GM18868 (cell line): Measurements from ENCODE around the gene EMC10.
"Not testable (repeated sequence)": the region's sequence is repeated elsewhere in the genome, so short reads cannot be mapped to it uniquely, and the experiment has no call there.

Experiments used
- ATAC-seq: cut with Tn5 transposase; IDR thresholded peaks from one replicate; pipeline ENCODE4 v1.9.1; 2021; ENCODE audit warnings: mild to moderate bottlenecking, moderate library complexity; ENCODE audit not compliant: unreplicated experiment

The EMC10 gene

DNA sequence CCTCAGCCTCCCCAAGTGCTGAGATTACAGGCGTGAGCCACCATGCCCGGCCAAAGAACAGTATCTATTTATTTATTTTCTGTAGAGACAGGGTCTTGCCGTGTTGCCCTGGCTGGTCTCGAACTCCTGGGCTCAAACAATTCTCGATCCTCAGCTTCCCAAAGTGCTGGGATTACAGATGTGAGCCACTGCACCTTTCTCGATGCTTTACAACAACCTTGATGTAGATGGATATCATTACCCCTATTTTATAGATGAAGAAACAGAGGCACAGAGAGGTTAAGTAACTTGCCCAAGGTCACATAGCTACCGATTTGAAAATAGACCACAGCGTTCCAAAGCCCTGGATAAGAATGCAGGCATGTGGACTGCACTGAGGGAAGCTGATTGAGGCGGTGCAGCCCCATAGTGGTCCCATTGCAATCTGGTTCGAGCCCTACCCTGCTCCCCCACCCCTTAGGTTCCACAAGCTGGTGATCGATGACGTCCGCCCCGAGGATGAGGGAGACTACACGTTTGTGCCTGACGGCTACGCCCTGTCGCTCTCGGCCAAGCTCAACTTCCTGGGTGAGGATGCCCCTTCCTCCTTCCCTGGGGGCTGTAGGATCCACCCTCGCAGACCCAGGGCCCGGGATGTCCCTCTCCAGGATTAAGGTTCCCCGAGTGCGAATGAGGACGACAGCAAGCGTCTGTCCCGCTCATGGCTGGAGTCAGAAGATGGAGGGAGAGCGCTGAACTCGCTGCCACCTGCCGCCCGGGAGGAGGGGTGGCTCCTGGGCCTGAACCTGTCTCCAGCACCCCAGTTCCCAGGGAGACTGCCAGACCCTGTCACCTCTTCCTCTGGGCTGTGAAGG lies 25.7 kb upstream of the EMC10 start:
- no peak for ATAC-seq

GRCh38 chr19:50451223-50451534 lies 25.1 kb upstream of the EMC10 start:
- ATAC-seq = no peak

- no peak for ATAC-seq
Measured at GRCh38 chr19:50453243-50453642, 23.1 kb upstream of the EMC10 start.

DNA sequence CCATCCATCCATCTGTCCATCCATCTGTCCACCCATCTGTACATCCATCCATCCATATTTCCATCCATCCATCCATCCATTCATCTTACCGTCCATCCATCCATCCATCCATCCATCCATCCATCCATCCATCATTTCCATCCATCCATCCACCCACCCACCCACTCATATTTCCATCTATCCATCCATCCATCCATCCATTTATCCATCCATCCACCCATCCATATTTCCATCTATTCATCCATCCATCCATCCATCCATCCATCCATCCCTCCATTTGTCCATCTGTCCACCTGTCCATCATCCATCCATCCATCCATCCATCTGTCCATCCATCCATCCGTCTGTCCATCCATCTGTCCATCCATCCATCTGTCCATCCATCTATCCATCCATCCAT lies 20.3 kb upstream of the EMC10 start:
- no peak for ATAC-seq

- no peak for ATAC-seq
Measured at GRCh38 chr19:50457300-50457699, 19.0 kb upstream of the EMC10 start.

DNA sequence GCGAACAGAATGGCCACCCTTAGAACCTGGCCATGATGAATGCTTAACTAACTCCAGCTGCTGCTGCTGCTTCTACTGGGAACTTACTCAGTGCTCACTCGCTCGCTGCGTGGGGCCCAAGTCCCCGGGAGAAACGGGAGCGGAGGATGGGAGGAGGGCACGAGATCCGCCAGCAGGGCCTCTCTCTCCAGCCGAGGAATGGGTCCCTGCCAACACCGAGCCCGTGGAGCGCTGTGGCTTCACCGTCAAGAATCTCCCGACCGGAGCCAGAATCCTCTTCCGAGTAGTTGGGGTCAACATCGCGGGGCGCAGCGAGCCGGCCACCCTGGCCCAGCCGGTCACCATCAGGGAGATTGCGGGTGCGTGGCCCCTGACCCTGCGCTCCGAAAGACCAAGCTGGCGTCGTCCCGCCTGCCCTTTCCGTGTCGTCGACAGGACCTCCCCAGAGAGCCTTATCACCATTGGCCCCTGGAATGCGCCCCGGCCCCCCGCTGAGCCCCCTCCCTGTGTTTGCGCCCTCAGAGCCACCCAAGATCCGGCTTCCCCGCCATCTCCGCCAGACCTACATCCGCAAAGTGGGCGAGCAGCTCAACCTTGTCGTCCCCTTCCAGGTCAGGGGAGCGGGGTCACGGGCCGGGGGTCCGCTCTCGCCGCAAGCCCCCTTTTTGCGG lies 17.8 kb upstream of the EMC10 start:
- no peak for ATAC-seq

DNA sequence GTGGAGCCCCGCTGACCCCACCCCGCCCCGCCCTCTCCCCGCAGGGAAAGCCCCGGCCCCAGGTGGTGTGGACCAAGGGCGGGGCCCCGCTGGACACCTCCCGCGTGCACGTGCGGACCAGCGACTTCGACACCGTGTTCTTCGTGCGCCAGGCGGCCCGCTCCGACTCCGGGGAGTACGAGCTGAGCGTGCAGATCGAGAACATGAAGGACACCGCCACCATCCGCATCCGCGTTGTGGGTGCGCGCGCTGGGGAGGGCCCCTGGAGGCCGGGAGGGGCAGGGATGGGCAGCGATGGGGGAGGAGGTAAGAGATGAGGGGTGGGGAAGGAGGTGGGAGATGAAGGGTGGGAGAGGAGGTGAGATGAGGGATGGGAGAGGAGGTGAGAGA lies 17.2 kb upstream of the EMC10 start:
- no peak for ATAC-seq

DNA sequence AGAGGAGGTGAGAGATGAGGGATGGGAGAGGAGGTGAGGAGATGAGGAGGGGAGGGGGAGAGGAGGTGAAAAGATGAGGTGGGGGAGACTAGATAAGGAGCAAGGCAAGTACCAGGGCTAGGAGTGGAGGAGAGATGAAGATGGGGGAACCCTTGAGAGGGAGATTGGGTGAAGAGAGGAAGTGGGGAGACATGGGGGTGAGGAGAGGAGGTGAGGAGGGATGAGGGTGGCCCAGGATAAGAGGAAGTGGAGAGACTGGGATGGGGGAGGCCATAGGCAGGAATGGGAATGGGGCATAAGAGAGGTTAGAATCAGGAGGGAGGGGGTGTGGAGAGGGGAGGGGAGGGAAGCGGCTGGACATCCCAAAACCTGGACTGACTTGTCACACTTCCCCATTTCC lies 16.7 kb upstream of the EMC10 start:
- ATAC-seq = no peak

DNA sequence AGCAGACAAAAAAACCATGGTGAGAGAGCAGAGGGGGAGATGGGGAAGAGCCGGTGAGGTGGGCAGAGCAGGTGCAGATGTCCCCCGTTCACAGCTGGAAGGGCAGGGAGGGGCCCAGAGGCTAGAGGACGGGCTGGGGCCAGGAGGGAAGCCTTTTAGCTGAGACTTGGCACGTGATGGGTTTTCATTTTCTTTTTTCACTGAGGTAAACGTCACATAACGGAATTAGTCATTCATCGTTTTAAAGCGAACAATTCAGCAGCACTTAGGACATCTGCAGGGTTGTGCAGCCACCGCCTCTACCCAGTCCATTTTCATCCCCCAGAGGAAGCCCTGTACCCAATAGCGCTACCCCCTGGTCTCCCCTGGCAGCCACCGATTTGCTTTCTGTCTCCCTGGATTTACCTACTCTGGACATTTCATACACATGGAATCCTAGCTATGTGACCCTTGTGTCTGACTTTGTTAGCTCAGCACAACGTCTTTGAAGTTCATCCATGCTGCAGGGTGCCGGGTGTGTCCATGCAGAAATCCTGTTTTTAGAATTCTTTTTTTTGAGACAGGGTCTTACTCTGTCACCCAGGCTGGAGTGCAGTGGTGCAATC lies 16.0 kb upstream of the EMC10 start:
- ATAC-seq = peak; percentile 48

- no peak for ATAC-seq
Measured at GRCh38 chr19:50461066-50461875, 15.0 kb upstream of the EMC10 start.

DNA sequence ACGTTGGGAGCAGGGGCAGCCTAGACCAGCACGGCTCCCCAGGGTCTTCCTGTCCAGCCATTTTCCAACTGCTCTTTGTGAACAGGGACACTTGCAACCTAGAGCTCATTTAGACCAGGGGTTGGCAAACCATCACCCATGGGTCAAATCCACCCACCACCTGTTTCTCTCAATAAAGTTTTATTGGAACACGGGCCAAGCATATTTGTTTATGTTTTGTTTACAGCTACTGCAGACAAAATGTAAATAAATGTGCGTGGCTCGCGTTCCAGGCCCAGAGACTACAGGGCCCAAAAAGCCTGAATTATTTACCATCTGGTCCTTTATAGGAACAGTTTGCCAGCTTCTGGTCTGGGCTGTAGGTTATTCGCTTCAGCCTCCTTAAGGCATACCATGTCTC lies 13.3 kb upstream of the EMC10 start:
- ATAC-seq = no peak

GRCh38 chr19:50464348-50464747 lies 12.0 kb upstream of the EMC10 start:
- no peak for ATAC-seq

GRCh38 chr19:50465000-50465399 lies 11.3 kb upstream of the EMC10 start:
- no peak for ATAC-seq

GRCh38 chr19:50465986-50466705 lies 10.2 kb upstream of the EMC10 start:
- ATAC-seq = no peak

DNA sequence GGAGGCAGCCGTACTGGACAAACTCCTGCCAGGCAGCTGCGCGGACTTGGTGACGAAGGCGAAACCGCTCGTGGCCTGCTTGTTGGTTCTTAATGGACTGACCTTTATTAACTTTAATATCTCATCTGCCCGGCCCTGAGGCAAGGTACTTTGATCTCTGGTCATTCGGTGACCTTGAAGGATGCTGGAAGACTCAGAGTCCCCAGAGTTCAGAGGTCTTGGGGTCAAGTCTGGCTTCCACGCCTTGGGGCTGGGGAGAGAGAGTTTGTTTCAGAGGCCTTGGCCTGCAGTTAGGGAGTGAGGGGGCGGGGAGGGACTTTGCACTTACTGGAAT lies 9.6 kb upstream of the EMC10 start:
- ATAC-seq = no peak

DNA sequence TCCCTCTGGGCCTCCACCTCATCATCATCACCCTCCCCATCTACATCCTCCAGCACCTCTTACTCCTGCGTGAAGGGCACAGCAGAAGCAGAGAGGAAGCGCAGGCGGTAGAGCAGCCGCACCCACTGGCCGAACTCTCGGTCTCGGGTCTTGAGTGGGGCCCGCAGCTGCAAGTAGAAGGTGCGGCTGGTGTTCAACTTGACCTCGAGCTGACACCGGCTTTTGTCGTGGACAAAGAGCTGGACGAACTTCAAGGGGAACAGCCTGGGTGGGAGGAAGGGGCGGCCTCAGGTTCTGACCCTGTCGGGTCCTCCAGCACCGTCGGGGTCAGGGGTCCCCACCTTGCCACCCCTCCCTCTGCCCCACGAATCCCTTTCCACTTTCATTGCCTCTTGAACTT lies 8.7 kb upstream of the EMC10 start:
- no peak for ATAC-seq

- ATAC-seq = no peak
Measured at GRCh38 chr19:50468818-50469217, 7.5 kb upstream of the EMC10 start.

DNA sequence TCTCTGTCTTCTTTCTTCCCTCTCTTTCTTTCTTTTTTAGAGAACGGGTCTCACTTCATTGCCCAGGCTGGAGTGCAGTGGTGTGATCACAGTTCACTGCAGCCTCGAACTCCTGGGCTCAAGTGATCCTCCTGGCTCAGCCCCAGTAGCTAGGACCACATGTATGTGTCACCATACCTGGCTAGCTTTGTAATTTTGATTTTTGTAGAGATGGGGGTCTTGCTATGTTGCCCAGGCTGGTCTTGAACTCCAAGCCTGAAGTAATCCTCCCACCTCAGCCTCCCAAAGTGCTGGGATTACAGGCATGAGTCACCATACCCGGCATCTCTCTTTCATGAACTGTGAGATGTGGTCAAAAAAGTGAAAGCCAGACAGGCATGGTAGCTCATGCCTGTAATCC lies 3.0 kb upstream of the EMC10 start:
- ATAC-seq = not testable (repeated sequence)

- ATAC-seq = no peak
Measured at GRCh38 chr19:50475101-50475568, 1.2 kb upstream of the EMC10 start.

GRCh38 chr19:50475736-50476223 lies 527 bp upstream of the EMC10 start:
- no peak for ATAC-seq

DNA sequence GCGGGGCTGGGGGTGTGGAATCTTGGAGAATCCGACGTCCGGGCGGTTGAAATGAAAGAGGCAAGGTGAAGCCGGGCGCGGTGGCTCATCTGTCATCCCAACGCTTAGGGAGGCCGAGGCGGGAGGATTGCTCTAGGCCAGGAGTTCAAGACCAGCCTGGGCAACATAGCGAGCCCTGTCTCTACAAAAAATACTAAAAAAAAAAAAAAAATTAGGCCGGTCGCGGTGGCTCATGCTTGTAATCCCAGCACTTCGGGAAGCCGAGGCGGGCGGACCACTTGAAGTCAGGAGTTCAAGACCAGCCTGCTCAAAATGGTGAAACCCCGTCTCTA lies 566 bp downstream of the EMC10 start:
- ATAC-seq = no peak
